Smooth muscle cell (in vitro differentiated cells): ENCODE results near the gene ERC2. TPM values are rescaled to one million over a fixed set of nuclear protein-coding genes. Genes with fewer than 3 reads are reported as not detected.

ENCODE experiments used
- DNase-seq: peaks from one replicate; lab custom pipeline; 2025; ENCODE audit not compliant: unreplicated experiment; lab: John Stamatoyannopoulos, UW
- H2AFZ ChIP-seq: fragments of 200-600 bp; sonication (generic); 2 replicates; pipeline ENCODE4 v1.6.0; 2016; ENCODE audit warnings: antibody characterized with exemption, low read depth, mild to moderate bottlenecking
- H3F3A ChIP-seq: fragments of 200-600 bp; sonication (generic); 2 replicates; pipeline ENCODE4 v1.6.0; 2017; ENCODE audit warnings: antibody characterized with exemption, low read depth
- H3K27ac ChIP-seq: fragments of 200-600 bp; sonication (generic); 2 replicates; pipeline ENCODE4 v1.5.1; 2016; ENCODE audit warnings: low read depth, mild to moderate bottlenecking
- H3K27me3 ChIP-seq: fragments of 200-600 bp; sonication (generic); 2 replicates; pipeline ENCODE4 v1.6.1; 2016; ENCODE audit warnings: low read depth, mild to moderate bottlenecking
- H3K36me3 ChIP-seq: fragments of 200-600 bp; sonication (generic); 2 replicates; pipeline ENCODE4 v1.5.1; 2016; ENCODE audit warnings: low read depth
- H3K4me1 ChIP-seq: fragments of 200-600 bp; sonication (generic); 2 replicates; pipeline ENCODE4 v1.5.1; 2016; ENCODE audit warnings: low read depth
- H3K4me2 ChIP-seq: fragments of 200-600 bp; sonication (generic); 2 replicates; pipeline ENCODE4 v1.6.0; 2016; ENCODE audit warnings: mild to moderate bottlenecking
- H3K4me3 ChIP-seq: fragments of 200-600 bp; sonication (generic); 2 replicates; pipeline ENCODE4 v1.5.1; 2016; ENCODE audit warnings: mild to moderate bottlenecking
- H3K79me2 ChIP-seq: fragments of 200-600 bp; sonication (generic); 2 replicates; pipeline ENCODE4 v1.6.0; 2016; ENCODE audit warnings: low read depth, mild to moderate bottlenecking
- H3K9ac ChIP-seq: fragments of 200-600 bp; sonication (generic); 2 replicates; pipeline ENCODE4 v1.6.0; 2016; ENCODE audit warnings: low read depth
- H3K9me3 ChIP-seq: fragments of 200-600 bp; sonication (generic); replicated peaks from 2 replicates; pipeline ENCODE4 v1.5.1; 2016; ENCODE audit warnings: low read depth
- H4K20me1 ChIP-seq: fragments of 200-600 bp; sonication (generic); 2 replicates; pipeline ENCODE4 v1.6.0; 2016; ENCODE audit warnings: low read depth
- CTCF ChIP-seq: fragments of 200-600 bp; sonication (generic); IDR thresholded peaks from 2 replicates; pipeline ENCODE4 v1.5.1; 2017; ENCODE audit warnings: borderline replicate concordance, mild to moderate bottlenecking, antibody characterized with exemption; ENCODE audit not compliant: insufficient read depth, poor library complexity, severe bottlenecking
- WGBS: methylation state at CpG from one replicate; pipeline ENCODE4 v1.1.7; 2016; ENCODE audit warnings: low lambda C conversion rate; 5-methylcytosine and 5-hydroxymethylcytosine counted together
- polyA plus RNA-seq: library from polyadenylated mRNA; unstranded; fragments of >200 nt; fragmentation: Nextera tagmentation; extraction: Ambion mirVana; gene quantifications from 2 replicates; pipeline ENCODE4 v1.2.1, GENCODE V29; 2016
- total RNA-seq: library from RNA; depleted of rRNA; stranded (reverse); fragments of >200 nt; gene quantifications from 2 replicates; pipeline ENCODE4 v1.2.3, GENCODE V29; 2014

ERC2 gene
- total and polyA plus RNA-seq, 2 experiments from 2014 or later = 1.1 TPM; not detected in 1

GRCh38 chr3:55654123-55654760 lies 814.0 kb downstream of the ERC2 start:
- 79% methylated on average over 7 of the region's 7 CpGs for WGBS
- Histone ChIP-seq H3K36me3 (no peaks in the 10 kb centered on the region), H3K4me2 (no peak overlapping the region), H3K9ac (no peak overlapping the region), H3K4me3 (no peak overlapping the region), H3K79me2 (no peaks in the 10 kb centered on the region), H3F3A (peaks cover 5% of the 10 kb centered on the region), H3K27me3 (no peaks in the 10 kb centered on the region), H3K9me3 (no peaks in the 10 kb centered on the region), H2AFZ (no peak overlapping the region), H3K4me1 (peaks cover 4% of the 10 kb centered on the region), H3K27ac (no peak overlapping the region), H4K20me1 (no peaks in the 10 kb centered on the region)
- DNase-seq = no peak
- TF ChIP-seq CTCF = no peak

- H2AFZ ChIP-seq = no peak overlapping the region
- H3K9me3 ChIP-seq = no peaks in the 10 kb centered on the region
- TF ChIP-seq CTCF = no peak
- 73% methylated on average over 3 of the region's 3 CpGs for WGBS
- H3K4me2 ChIP-seq = no peak overlapping the region
- peaks cover 9% of the 10 kb centered on the region for H3F3A ChIP-seq
- peaks cover 8% of the 10 kb centered on the region for H3K4me1 ChIP-seq
- H3K9ac ChIP-seq = no peak overlapping the region
- H3K79me2 ChIP-seq = no peaks in the 10 kb centered on the region
- no peak for DNase-seq
- no peak overlapping the region for H3K27ac ChIP-seq
- no peaks in the 10 kb centered on the region for H4K20me1 ChIP-seq
- no peaks in the 10 kb centered on the region for H3K27me3 ChIP-seq
- H3K36me3 ChIP-seq = no peaks in the 10 kb centered on the region
- no peak overlapping the region for H3K4me3 ChIP-seq
Measured at GRCh38 chr3:55651011-55651410, 817.3 kb downstream of the ERC2 start.

- no peak for DNase-seq
- Histone ChIP-seq H3K9ac (no peak overlapping the region), H4K20me1 (no peaks in the 10 kb centered on the region), H3K4me2 (no peak overlapping the region), H3K4me1 (peaks cover 8% of the 10 kb centered on the region), H3K27ac (no peak overlapping the region), H3K4me3 (no peak overlapping the region), H3F3A (peaks cover 9% of the 10 kb centered on the region), H2AFZ (no peak overlapping the region), H3K9me3 (no peaks in the 10 kb centered on the region), H3K79me2 (no peaks in the 10 kb centered on the region), H3K27me3 (no peaks in the 10 kb centered on the region), H3K36me3 (no peaks in the 10 kb centered on the region)
- TF ChIP-seq CTCF = no peak
- WGBS = 91% methylated on average over 4 of the region's 4 CpGs
Measured at GRCh38 chr3:55650011-55650410, 818.3 kb downstream of the ERC2 start.

GRCh38 chr3:55649554-55649953 lies 818.7 kb downstream of the ERC2 start:
- Histone ChIP-seq H3K36me3 (no peaks in the 10 kb centered on the region), H3K9me3 (no peaks in the 10 kb centered on the region), H3K4me2 (no peak overlapping the region), H3K79me2 (no peaks in the 10 kb centered on the region), H3K27me3 (no peaks in the 10 kb centered on the region), H2AFZ (no peak overlapping the region), H3K4me3 (no peak overlapping the region), H3K9ac (no peak overlapping the region), H4K20me1 (no peaks in the 10 kb centered on the region), H3K27ac (no peak overlapping the region), H3K4me1 (peaks cover 8% of the 10 kb centered on the region), H3F3A (peaks cover 9% of the 10 kb centered on the region)
- 77% methylated on average over 6 of the region's 6 CpGs for WGBS
- TF ChIP-seq CTCF = no peak
- no peak for DNase-seq
